GM12878 (cell line): ENCODE data around the gene PHC3.

Experiments used
- ATF3 ChIP-seq: IDR thresholded peaks from 2 replicates; pipeline ENCODE4 v1.6.1; 2011; ENCODE audit warnings: low read depth, mild to moderate bottlenecking, low read length, moderate library complexity, borderline replicate concordance; ENCODE audit errors: extremely low read depth
- BACH1 ChIP-seq: fragments of 450-650 bp; IDR thresholded peaks from 2 replicates; pipeline ENCODE4 v1.6.1; 2017; ENCODE audit warnings: mild to moderate bottlenecking, borderline replicate concordance
- CHD2 ChIP-seq: IDR thresholded peaks from 2 replicates; pipeline ENCODE4 v1.6.1; 2011; ENCODE audit warnings: low read depth, low read length, improper control_type of control experiment, borderline replicate concordance
- CTCF ChIP-seq, 3 experiments: IDR thresholded peaks in 2 of 3; conservative IDR thresholded peaks in 1 of 3; 2 replicates each; pipeline ENCODE4 v1.5.1; 2011; ENCODE audit warnings: low read depth in 3 of 3, low read length in 3 of 3, mild to moderate bottlenecking in 3 of 3, control low read depth in 2 of 3, moderate library complexity in 2 of 3, inconsistent platforms in 1 of 3, mixed read lengths in 1 of 3; ENCODE audit not compliant: control insufficient read depth in 2 of 3, insufficient read depth in 1 of 3; ENCODE audit errors: extremely low read depth in 1 of 3
- JUNB ChIP-seq: IDR thresholded peaks from 2 replicates; pipeline ENCODE4 v1.6.1; 2016; ENCODE audit warnings: antibody characterized with exemption, mild to moderate bottlenecking
- MTA3 ChIP-seq: IDR thresholded peaks from 2 replicates; pipeline ENCODE4 v1.6.1; 2012; ENCODE audit warnings: low read length, inconsistent platforms, borderline replicate concordance
- POLR2A ChIP-seq: IDR thresholded peaks from 2 replicates; pipeline ENCODE4 v1.6.1; 2011; ENCODE audit warnings: low read depth, mild to moderate bottlenecking, low read length
- POLR2AphosphoS5 ChIP-seq: IDR thresholded peaks from 2 replicates; pipeline ENCODE4 v1.6.1; 2011; ENCODE audit warnings: mild to moderate bottlenecking, low read length, inconsistent platforms
- SIN3A ChIP-seq: IDR thresholded peaks from 2 replicates; pipeline ENCODE4 v1.6.1; 2012; ENCODE audit warnings: low read depth, low read length, improper control_type of control experiment
- USF2 ChIP-seq: IDR thresholded peaks from 2 replicates; pipeline ENCODE4 v1.6.1; 2011; ENCODE audit warnings: low read depth, low read length, improper control_type of control experiment, borderline replicate concordance
- ZNF592 ChIP-seq: fragments of 450-650 bp; IDR thresholded peaks from 2 replicates; pipeline ENCODE4 v1.6.1; 2017; ENCODE audit warnings: mild to moderate bottlenecking, moderate library complexity

- TF ChIP-seq CTCF (IDR thresholded peaks at IDR 0.05 in 2 of 3, conservative IDR thresholded peaks at IDR 0.05 in 1 of 3; ENCODE audit: control insufficient read depth in 2 of 3, extremely low read depth in 1 of 3, insufficient read depth in 1 of 3, low read depth in 3 of 3, low read length in 3 of 3) (no peak), MTA3 (no peak), ATF3 (no peak), POLR2AphosphoS5 (no peak), USF2 (no peak), POLR2A (no peak), BACH1 (no peak), JUNB (no peak), ZNF592 (no peak), CHD2 (no peak), SIN3A (no peak)
Measured at GRCh38 chr3:170050753-170051152, 130.8 kb downstream of the PHC3 start.
